ENCODE results near the gene TJP2.

TJP2 gene

DNA sequence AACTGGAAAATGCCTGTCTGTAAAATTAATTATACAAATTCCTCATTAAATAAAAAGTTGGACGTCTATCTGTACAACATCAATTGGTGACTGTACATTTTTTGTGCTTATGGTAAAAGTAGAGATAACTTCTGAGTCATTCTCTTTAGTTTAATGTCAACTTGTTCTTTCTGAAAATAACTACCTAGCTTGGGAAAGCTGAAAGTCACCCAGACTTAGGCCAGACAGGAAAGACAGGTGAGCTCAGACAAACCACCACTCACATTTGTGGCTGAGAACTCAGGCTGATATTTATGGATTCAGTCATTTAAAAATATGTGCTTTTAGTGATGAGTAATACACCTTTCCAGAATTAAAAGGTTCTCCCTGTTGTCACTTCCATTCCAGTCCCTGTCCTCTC, 119.1 kb downstream of the TJP2 start:
- no peak overlapping the region for H3K27ac ChIP-seq (ENCODE audit: low read depth, low read length, poor library complexity, severe bottlenecking)
- no peaks in the 10 kb centered on the region for H3F3A ChIP-seq (ENCODE audit: insufficient read depth, low read length)
- H3K4me1 ChIP-seq (ENCODE audit: insufficient read depth, low read length, severe bottlenecking) = no peaks in the 10 kb centered on the region
- no peaks in the 10 kb centered on the region for H3K9me2 ChIP-seq (ENCODE audit: low read depth, low read length)
- no peaks in the 10 kb centered on the region for H3K9me3 ChIP-seq (ENCODE audit: low read length)
- no peaks in the 10 kb centered on the region for H3K36me3 ChIP-seq (ENCODE audit: insufficient read depth, low read length)
- H3K79me2 ChIP-seq (ENCODE audit: insufficient read depth, low read length) = no peaks in the 10 kb centered on the region
- no peak overlapping the region for H2AFZ ChIP-seq (ENCODE audit: low read length)
- no peak overlapping the region for H3K9ac ChIP-seq (ENCODE audit: low read length)
- no peak overlapping the region for H3K4me2 ChIP-seq (ENCODE audit: low read length)
- H4K20me1 ChIP-seq (ENCODE audit: insufficient read depth, low read length) = no peaks in the 10 kb centered on the region
- H3K27me3 ChIP-seq (ENCODE audit: insufficient read depth, low read length) = no peaks in the 10 kb centered on the region
- TF ChIP-seq EZH2 (IDR thresholded peaks at IDR 0.05; ENCODE audit: borderline replicate concordance, low read length) (no peak), CTCF (IDR thresholded peaks at IDR 0.05; ENCODE audit: low read length) (no peak)
- no peak overlapping the region for H3K4me3 ChIP-seq (ENCODE audit: low read depth, low read length, poor library complexity, severe bottlenecking)

DNA sequence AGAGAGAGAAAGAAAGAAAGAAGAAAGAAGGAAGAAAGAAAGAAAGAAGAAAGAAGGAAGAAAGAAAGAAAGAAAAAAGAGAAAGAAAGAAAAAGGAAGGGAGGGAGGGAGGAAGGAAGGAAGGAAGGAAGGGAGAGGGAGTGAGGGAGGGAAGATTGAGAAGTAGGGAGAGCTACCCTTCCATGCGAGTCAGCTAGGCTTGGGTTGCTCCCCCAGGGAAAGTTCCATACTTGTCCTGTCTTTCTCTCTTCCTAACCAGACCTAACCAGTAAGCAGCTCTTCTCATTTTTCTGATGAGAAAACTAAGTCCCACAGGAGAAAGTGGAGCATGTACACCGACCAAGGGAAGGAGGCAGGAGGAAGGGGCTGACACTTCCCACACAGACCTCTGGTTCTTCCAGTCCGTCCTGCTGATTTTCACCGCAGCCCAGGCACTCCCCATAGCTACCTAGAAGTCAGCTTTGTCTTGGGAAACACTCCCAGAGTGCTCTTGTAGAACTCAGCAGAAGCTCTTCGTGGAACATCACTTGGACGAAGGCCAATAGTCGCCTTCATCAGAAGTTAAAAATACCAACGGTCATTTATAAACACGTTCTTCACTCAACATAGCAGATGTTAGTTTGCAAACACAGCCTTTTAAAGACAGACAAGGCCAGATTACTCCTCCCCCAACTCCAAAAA, 121.9 kb downstream of the TJP2 start:
- no peak overlapping the region for H3K4me2 ChIP-seq (ENCODE audit: low read length)
- no peaks in the 10 kb centered on the region for H3K9me2 ChIP-seq (ENCODE audit: low read depth, low read length)
- no peaks in the 10 kb centered on the region for H3F3A ChIP-seq (ENCODE audit: insufficient read depth, low read length)
- H3K79me2 ChIP-seq (ENCODE audit: insufficient read depth, low read length) = no peaks in the 10 kb centered on the region
- H3K4me3 ChIP-seq (ENCODE audit: low read depth, low read length, poor library complexity, severe bottlenecking) = no peak overlapping the region
- no peak overlapping the region for H3K27ac ChIP-seq (ENCODE audit: low read depth, low read length, poor library complexity, severe bottlenecking)
- H3K27me3 ChIP-seq (ENCODE audit: insufficient read depth, low read length) = no peaks in the 10 kb centered on the region
- H3K36me3 ChIP-seq (ENCODE audit: insufficient read depth, low read length) = no peaks in the 10 kb centered on the region
- no peak overlapping the region for H2AFZ ChIP-seq (ENCODE audit: low read length)
- no peaks in the 10 kb centered on the region for H3K4me1 ChIP-seq (ENCODE audit: insufficient read depth, low read length, severe bottlenecking)
- H4K20me1 ChIP-seq (ENCODE audit: insufficient read depth, low read length) = no peaks in the 10 kb centered on the region
- H3K9ac ChIP-seq (ENCODE audit: low read length) = no peak overlapping the region
- TF ChIP-seq CTCF (IDR thresholded peaks at IDR 0.05; ENCODE audit: low read length) = no peak
- no peak for TF ChIP-seq EZH2 (IDR thresholded peaks at IDR 0.05; ENCODE audit: borderline replicate concordance, low read length)
- no peaks in the 10 kb centered on the region for H3K9me3 ChIP-seq (ENCODE audit: low read length)

- H3K9me2 ChIP-seq (ENCODE audit: low read depth, low read length) = no peaks in the 10 kb centered on the region
- H3F3A ChIP-seq (ENCODE audit: insufficient read depth, low read length) = no peaks in the 10 kb centered on the region
- no peak for TF ChIP-seq CTCF (IDR thresholded peaks at IDR 0.05; ENCODE audit: low read length)
- no peak for TF ChIP-seq EZH2 (IDR thresholded peaks at IDR 0.05; ENCODE audit: borderline replicate concordance, low read length)
- no peaks in the 10 kb centered on the region for H3K36me3 ChIP-seq (ENCODE audit: insufficient read depth, low read length)
- no peak overlapping the region for H2AFZ ChIP-seq (ENCODE audit: low read length)
- H3K27me3 ChIP-seq (ENCODE audit: insufficient read depth, low read length) = no peaks in the 10 kb centered on the region
- no peaks in the 10 kb centered on the region for H4K20me1 ChIP-seq (ENCODE audit: insufficient read depth, low read length)
- H3K4me1 ChIP-seq (ENCODE audit: insufficient read depth, low read length, severe bottlenecking) = no peaks in the 10 kb centered on the region
- no peaks in the 10 kb centered on the region for H3K79me2 ChIP-seq (ENCODE audit: insufficient read depth, low read length)
- no peak overlapping the region for H3K4me3 ChIP-seq (ENCODE audit: low read depth, low read length, poor library complexity, severe bottlenecking)
- H3K27ac ChIP-seq (ENCODE audit: low read depth, low read length, poor library complexity, severe bottlenecking) = no peak overlapping the region
- H3K4me2 ChIP-seq (ENCODE audit: low read length) = no peak overlapping the region
- no peaks in the 10 kb centered on the region for H3K9me3 ChIP-seq (ENCODE audit: low read length)
- no peak overlapping the region for H3K9ac ChIP-seq (ENCODE audit: low read length)
Measured at GRCh38 chr9:69297300-69297980, 123.4 kb downstream of the TJP2 start.
